K562 (cell line): ENCODE data around the gene CPVL.

Experiments
- BRF2 ChIP-seq: IDR thresholded peaks from 3 replicates; pipeline ENCODE4 v1.6.1; 2011; ENCODE audit warnings: borderline replicate concordance, mild to moderate bottlenecking; ENCODE audit not compliant: insufficient read length, insufficient read depth
- FOXK2 ChIP-seq, 2 experiments: fragments of 450-650 bp; IDR thresholded peaks in 1 of 2; conservative IDR thresholded peaks in 1 of 2; 2 replicates each; pipeline ENCODE4 v1.6.1; 2016; ENCODE audit warnings: low read depth in 2 of 2, mild to moderate bottlenecking in 1 of 2
- LARP7 ChIP-seq: fragments of 450-650 bp; IDR thresholded peaks from 2 replicates; pipeline ENCODE4 v1.6.1; 2016
- POLR2A ChIP-seq: fragments of 450-650 bp; conservative IDR thresholded peaks from 2 replicates; pipeline ENCODE4 v1.6.1; 2016
- REST ChIP-seq, 2 experiments: fragments of 450-650 bp; formaldehyde crosslinking in 1 of 2; IDR thresholded peaks; 2 replicates each; pipeline versions ENCODE4 v1.4.0 to v1.6.1; 2014 to 2020; ENCODE audit warnings: mild to moderate bottlenecking in 2 of 2, borderline replicate concordance in 1 of 2, low read depth in 1 of 2
- ZEB2 ChIP-seq: fragments of 450-650 bp; IDR thresholded peaks from 2 replicates; pipeline ENCODE4 v1.6.1; 2016
- ZFPM2 ChIP-seq: fragments of 250-450 bp; sonication (Bioruptor Pico); IDR thresholded peaks from 2 replicates; pipeline ENCODE4 v1.5.1; 2022; ENCODE audit warnings: mild to moderate bottlenecking
- ZNF133 ChIP-seq: fragments of 250-450 bp; sonication (Bioruptor Pico); IDR thresholded peaks from 2 replicates; pipeline ENCODE4 v1.4.0; 2020; ENCODE audit warnings: mild to moderate bottlenecking
- ZNF232 ChIP-seq: sonication (generic); formaldehyde crosslinking; IDR thresholded peaks from 2 replicates; pipeline ENCODE4 v1.8.0; 2022; ENCODE audit warnings: mild to moderate bottlenecking, missing genetic modification reagents
- ZNF449 ChIP-seq: fragments of 250-450 bp; sonication (Bioruptor Pico); IDR thresholded peaks from 2 replicates; pipeline ENCODE4 v1.8.0; 2022; ENCODE audit warnings: moderate library complexity, mild to moderate bottlenecking, inconsistent platforms
- TF ChIP-seq, protein P1 (sequence below), 3 experiments: fragments of 200-800 bp in 1 of 3; fragments of 250-450 bp in 1 of 3; fragments of 450-650 bp in 1 of 3; sonication (Bioruptor Pico) in 1 of 3; sonication (Bioruptor generic) in 1 of 3; formaldehyde crosslinking in 1 of 3; IDR thresholded peaks; 2 replicates each; pipeline versions ENCODE4 v1.6.1 to v1.8.0; 2016 to 2022; ENCODE audit warnings: mild to moderate bottlenecking in 2 of 3, missing genetic modification characterization in 2 of 3, missing compliant biosample characterization in 1 of 3, moderate library complexity in 1 of 3
- TF ChIP-seq, protein P2 (sequence below): fragments of 450-650 bp; IDR thresholded peaks from 2 replicates; pipeline ENCODE4 v1.6.1; 2016
- TF ChIP-seq, protein P3 (sequence below), 3 experiments: IDR thresholded peaks in 2 of 3; conservative IDR thresholded peaks in 1 of 3; 2 replicates each; pipeline ENCODE4 v1.5.1; 2011 to 2012; ENCODE audit warnings: low read length in 3 of 3, mild to moderate bottlenecking in 3 of 3, control low read depth in 2 of 3, improper control_type of control experiment in 1 of 3, inconsistent platforms in 1 of 3, low read depth in 1 of 3, mixed read lengths in 1 of 3, moderate library complexity in 1 of 3; ENCODE audit not compliant: insufficient read depth in 2 of 3
- TF ChIP-seq, protein P4 (sequence below): sonication (generic); formaldehyde crosslinking; IDR thresholded peaks from 2 replicates; pipeline ENCODE4 v1.8.1; 2023; ENCODE audit warnings: mild to moderate bottlenecking, missing genetic modification reagents

- no peak for TF ChIP-seq POLR2A
- TF ChIP-seq, protein P1, sequence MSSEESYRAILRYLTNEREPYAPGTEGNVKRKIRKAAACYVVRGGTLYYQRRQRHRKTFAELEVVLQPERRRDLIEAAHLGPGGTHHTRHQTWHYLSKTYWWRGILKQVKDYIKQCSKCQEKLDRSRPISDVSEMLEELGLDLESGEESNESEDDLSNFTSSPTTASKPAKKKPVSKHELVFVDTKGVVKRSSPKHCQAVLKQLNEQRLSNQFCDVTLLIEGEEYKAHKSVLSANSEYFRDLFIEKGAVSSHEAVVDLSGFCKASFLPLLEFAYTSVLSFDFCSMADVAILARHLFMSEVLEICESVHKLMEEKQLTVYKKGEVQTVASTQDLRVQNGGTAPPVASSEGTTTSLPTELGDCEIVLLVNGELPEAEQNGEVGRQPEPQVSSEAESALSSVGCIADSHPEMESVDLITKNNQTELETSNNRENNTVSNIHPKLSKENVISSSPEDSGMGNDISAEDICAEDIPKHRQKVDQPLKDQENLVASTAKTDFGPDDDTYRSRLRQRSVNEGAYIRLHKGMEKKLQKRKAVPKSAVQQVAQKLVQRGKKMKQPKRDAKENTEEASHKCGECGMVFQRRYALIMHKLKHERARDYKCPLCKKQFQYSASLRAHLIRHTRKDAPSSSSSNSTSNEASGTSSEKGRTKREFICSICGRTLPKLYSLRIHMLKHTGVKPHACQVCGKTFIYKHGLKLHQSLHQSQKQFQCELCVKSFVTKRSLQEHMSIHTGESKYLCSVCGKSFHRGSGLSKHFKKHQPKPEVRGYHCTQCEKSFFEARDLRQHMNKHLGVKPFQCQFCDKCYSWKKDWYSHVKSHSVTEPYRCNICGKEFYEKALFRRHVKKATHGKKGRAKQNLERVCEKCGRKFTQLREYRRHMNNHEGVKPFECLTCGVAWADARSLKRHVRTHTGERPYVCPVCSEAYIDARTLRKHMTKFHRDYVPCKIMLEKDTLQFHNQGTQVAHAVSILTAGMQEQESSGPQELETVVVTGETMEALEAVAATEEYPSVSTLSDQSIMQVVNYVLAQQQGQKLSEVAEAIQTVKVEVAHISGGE (CRISPR knock-in tag; IDR thresholded peaks at IDR 0.05), result no peak
- TF ChIP-seq, protein P2, sequence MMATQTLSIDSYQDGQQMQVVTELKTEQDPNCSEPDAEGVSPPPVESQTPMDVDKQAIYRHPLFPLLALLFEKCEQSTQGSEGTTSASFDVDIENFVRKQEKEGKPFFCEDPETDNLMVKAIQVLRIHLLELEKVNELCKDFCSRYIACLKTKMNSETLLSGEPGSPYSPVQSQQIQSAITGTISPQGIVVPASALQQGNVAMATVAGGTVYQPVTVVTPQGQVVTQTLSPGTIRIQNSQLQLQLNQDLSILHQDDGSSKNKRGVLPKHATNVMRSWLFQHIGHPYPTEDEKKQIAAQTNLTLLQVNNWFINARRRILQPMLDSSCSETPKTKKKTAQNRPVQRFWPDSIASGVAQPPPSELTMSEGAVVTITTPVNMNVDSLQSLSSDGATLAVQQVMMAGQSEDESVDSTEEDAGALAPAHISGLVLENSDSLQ, result no peak
- no peak for TF ChIP-seq FOXK2 (conservative IDR thresholded peaks at IDR 0.05 in 1 of 2, IDR thresholded peaks at IDR 0.05 in 1 of 2; ENCODE audit: low read depth in 2 of 2)
- no peak for TF ChIP-seq REST (IDR thresholded peaks at IDR 0.05; ENCODE audit: borderline replicate concordance)
- TF ChIP-seq REST (CRISPR knock-in tag; IDR thresholded peaks at IDR 0.05; ENCODE audit: low read depth), result no peak
- TF ChIP-seq, protein P3, sequence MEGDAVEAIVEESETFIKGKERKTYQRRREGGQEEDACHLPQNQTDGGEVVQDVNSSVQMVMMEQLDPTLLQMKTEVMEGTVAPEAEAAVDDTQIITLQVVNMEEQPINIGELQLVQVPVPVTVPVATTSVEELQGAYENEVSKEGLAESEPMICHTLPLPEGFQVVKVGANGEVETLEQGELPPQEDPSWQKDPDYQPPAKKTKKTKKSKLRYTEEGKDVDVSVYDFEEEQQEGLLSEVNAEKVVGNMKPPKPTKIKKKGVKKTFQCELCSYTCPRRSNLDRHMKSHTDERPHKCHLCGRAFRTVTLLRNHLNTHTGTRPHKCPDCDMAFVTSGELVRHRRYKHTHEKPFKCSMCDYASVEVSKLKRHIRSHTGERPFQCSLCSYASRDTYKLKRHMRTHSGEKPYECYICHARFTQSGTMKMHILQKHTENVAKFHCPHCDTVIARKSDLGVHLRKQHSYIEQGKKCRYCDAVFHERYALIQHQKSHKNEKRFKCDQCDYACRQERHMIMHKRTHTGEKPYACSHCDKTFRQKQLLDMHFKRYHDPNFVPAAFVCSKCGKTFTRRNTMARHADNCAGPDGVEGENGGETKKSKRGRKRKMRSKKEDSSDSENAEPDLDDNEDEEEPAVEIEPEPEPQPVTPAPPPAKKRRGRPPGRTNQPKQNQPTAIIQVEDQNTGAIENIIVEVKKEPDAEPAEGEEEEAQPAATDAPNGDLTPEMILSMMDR (IDR thresholded peaks at IDR 0.05 in 2 of 3, conservative IDR thresholded peaks at IDR 0.05 in 1 of 3; ENCODE audit: insufficient read depth in 2 of 3, low read depth in 1 of 3, low read length in 3 of 3), result no peak
- no peak for TF ChIP-seq ZNF232
- no peak for TF ChIP-seq ZFPM2 (CRISPR knock-in tag)
- TF ChIP-seq, protein P4, sequence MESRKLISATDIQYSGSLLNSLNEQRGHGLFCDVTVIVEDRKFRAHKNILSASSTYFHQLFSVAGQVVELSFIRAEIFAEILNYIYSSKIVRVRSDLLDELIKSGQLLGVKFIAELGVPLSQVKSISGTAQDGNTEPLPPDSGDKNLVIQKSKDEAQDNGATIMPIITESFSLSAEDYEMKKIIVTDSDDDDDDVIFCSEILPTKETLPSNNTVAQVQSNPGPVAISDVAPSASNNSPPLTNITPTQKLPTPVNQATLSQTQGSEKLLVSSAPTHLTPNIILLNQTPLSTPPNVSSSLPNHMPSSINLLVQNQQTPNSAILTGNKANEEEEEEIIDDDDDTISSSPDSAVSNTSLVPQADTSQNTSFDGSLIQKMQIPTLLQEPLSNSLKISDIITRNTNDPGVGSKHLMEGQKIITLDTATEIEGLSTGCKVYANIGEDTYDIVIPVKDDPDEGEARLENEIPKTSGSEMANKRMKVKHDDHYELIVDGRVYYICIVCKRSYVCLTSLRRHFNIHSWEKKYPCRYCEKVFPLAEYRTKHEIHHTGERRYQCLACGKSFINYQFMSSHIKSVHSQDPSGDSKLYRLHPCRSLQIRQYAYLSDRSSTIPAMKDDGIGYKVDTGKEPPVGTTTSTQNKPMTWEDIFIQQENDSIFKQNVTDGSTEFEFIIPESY (CRISPR knock-in tag), result no peak
- TF ChIP-seq ZNF449 (CRISPR knock-in tag), result no peak
- no peak for TF ChIP-seq ZEB2
- TF ChIP-seq BRF2, result no peak
- TF ChIP-seq LARP7, result no peak
- no peak for TF ChIP-seq ZNF133 (CRISPR knock-in tag)
Measured at GRCh38 chr7:29154076-29154475, 7.7 kb upstream of the CPVL start.
